Measurements from ENCODE around the gene PRKAA2.

The PRKAA2 gene

GRCh38 chr1:56647106-56647505, 2.0 kb downstream of the PRKAA2 start:
- in situ Hi-C loops (cut with MboI; ENCODE audit: low pct_unique_long_range_greater_than_20kb, low sequenced_read_pairs): no loop called here
- no peak for DNase-seq

DNA sequence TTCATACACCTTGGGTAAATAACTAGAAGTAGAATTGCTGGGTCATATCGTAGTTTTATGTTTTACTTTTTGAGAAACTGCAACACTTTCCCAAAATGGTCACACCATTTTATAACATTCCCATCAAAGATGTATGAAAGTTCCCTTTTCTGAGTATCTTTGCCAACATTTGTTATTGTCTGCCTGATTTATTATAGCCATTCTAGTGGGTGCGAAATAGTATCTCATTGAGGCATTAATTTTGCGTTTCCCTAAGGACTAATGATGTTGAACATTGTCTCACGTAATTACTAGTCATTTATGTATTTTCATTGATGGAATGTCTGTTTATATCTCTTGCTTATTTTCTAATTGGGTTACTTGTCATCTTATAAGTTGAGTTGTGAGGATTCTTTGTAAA, 3.4 kb downstream of the PRKAA2 start:
- in situ Hi-C loops (cut with MboI; ENCODE audit: low pct_unique_long_range_greater_than_20kb, low sequenced_read_pairs): no loop called here
- DNase-seq: no peak

DNA sequence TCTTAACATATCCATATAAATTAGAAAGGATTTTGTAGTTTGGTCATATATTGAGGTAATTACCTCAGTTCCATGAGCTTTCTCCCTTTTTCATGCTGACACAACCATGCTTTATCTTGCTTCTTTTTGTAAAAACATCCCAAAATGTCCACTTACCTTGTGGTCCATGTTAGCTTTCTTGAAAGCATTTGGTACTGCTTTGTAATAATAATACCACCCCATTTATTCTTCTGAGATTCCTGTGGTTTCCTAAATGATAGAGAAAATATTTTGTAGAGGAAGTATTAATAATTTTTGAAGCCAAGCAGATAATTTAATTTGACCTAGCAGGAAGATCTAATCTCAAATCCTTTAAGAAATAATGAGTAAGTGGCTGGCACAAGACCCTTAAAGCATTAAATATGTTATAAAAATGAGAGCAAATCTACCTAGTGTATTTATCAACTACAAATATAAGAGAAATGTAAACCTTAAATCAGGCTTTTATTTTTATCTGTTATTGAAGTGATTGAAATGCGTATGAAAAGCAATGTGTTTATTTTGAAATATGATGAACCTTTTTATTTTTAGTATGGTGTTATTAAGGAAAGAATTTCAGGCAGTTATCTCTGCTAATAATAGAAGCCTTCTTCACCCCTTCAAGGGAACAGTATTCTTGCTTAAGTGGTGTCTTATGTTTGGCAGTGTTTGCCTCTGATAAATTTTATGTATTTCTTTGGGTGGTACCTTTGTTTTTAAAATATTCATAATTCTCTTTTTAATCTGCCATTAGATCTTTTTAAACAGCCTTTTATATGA, 9.2 kb downstream of the PRKAA2 start:
- in situ Hi-C loops (cut with MboI; ENCODE audit: low pct_unique_long_range_greater_than_20kb, low sequenced_read_pairs): no loop called here
- DNase-seq: no peak

DNA sequence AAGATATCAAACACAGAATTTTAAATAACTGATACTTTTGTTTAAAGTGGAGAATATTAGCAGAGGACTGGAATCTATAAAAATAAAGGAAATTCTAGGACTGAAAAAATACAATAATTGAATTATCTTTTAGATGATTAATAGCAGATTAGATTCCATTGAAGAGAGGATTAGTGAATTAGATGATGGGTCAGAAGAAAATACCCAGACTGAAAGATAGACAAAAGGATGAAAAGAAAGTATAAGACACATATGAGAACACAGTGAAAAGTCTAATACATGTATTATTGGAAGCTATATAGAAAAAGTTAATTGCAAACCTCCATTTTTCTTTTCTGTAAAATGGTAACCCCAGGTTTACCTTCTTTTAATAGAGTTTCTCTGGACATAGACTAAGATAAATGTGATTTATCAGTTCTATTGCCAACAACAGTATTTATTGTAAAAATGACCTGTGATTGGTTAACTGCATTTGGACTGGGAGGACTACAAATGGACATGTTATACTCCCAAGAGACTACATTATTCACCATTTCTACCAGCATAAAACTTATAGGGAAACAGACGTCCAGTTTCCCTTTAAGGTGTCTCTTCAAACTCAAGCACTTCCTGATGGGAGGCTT, 11.0 kb downstream of the PRKAA2 start:
- DNase-seq: no peak
- in situ Hi-C loops (cut with MboI; ENCODE audit: low pct_unique_long_range_greater_than_20kb, low sequenced_read_pairs): no loop called here

DNA sequence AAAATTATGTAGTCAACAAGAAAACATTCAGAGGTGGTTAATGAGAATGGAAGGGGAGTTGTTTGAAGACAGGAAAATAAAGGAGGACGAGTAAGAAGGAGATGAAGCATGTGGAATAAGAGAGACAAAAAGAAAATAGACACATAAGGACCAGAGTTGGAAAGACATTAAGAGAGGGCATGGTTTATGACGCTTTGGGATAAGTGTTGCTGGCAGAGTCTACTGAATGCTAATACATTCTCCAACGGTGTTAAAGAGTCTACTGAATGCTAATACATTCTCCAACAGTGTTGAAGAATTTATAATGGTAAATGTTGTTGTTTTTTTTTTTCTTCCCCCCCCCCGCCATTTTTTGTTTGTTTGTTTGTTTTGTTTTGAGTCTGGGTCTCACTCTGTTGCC, 13.1 kb downstream of the PRKAA2 start:
- DNase-seq: no peak
- in situ Hi-C loops (cut with MboI; ENCODE audit: low pct_unique_long_range_greater_than_20kb, low sequenced_read_pairs): no loop called here

- in situ Hi-C loops (cut with MboI; ENCODE audit: low pct_unique_long_range_greater_than_20kb, low sequenced_read_pairs): no loop called here
- no peak for DNase-seq
Observed at GRCh38 chr1:56660293-56660692, 15.2 kb downstream of the PRKAA2 start.

GRCh38 chr1:56663846-56664245, 18.7 kb downstream of the PRKAA2 start:
- in situ Hi-C loops (cut with MboI; ENCODE audit: low pct_unique_long_range_greater_than_20kb, low sequenced_read_pairs): no loop called here
- DNase-seq: no peak

DNA sequence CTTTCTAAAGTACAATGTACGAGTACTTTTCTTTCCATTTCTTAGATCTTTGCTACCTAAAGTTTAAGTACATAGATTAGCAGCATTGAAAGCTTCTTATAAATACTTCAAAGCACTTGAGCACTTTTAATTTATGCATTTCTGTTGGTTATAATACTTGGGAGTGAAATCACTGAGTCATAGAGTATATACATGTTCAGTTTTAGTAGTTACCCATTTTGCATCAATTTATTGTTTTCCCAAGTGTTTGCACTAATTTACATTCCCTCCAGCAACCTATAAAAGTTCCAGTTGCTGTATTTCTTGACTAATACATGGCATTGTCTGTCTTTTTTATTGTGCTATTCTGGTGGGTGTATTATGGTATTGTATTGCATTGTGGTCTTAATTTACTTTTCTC, 20.3 kb downstream of the PRKAA2 start:
- in situ Hi-C loops (cut with MboI; ENCODE audit: low pct_unique_long_range_greater_than_20kb, low sequenced_read_pairs): no loop called here
- DNase-seq: no peak

- in situ Hi-C loops (cut with MboI; ENCODE audit: low pct_unique_long_range_greater_than_20kb, low sequenced_read_pairs): no loop called here
- DNase-seq: no peak
Observed at GRCh38 chr1:56666112-56666608, 21.0 kb downstream of the PRKAA2 start.

DNA sequence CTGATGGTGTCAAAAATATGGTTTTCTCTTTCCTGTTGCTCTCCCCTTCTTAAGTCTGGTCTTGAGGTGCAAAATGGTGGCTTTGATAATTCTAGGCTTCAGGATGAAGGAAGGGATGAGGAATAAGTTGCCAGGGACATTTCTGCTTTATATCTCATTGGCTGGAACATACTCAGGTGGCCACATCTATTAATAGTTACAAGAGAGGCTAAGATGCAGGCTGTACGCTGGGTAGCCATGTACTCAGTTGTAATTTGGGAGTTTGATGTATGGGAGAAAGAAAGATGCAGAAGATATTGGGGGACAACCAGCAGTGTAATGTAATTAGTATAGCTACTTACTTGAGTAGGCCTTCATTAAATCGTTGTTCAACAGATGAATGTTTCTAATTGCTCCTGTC, 25.2 kb downstream of the PRKAA2 start:
- no peak for DNase-seq
- in situ Hi-C loops (cut with MboI; ENCODE audit: low pct_unique_long_range_greater_than_20kb, low sequenced_read_pairs): no loop called here

GRCh38 chr1:56671085-56671484, 26.0 kb downstream of the PRKAA2 start:
- DNase-seq: no peak
- in situ Hi-C loops (cut with MboI; ENCODE audit: low pct_unique_long_range_greater_than_20kb, low sequenced_read_pairs): no loop called here

DNA sequence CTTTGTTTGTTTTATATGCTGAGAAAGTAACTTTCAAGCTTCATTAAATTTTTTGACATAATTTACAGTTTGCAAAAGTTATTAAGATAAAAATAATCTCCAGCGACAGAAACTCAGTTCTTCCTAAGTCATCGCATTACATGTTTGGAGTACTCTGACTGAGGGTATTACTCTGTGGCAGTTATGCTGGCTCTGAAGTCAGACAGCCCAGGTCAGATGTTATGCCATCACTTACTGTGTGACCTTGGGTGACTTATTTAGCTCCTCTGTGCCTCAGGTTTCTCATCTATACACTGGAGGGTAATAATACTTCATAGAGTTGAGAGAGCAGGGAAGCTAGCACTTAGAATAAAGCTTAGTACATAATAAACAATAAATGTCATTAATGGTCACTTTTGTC, 26.4 kb downstream of the PRKAA2 start:
- DNase-seq: no peak
- in situ Hi-C loops (cut with MboI; ENCODE audit: low pct_unique_long_range_greater_than_20kb, low sequenced_read_pairs): no loop called here

- no peak for DNase-seq
- in situ Hi-C loops (cut with MboI; ENCODE audit: low pct_unique_long_range_greater_than_20kb, low sequenced_read_pairs): no loop called here
Observed at GRCh38 chr1:56672579-56672978, 27.5 kb downstream of the PRKAA2 start.

DNA sequence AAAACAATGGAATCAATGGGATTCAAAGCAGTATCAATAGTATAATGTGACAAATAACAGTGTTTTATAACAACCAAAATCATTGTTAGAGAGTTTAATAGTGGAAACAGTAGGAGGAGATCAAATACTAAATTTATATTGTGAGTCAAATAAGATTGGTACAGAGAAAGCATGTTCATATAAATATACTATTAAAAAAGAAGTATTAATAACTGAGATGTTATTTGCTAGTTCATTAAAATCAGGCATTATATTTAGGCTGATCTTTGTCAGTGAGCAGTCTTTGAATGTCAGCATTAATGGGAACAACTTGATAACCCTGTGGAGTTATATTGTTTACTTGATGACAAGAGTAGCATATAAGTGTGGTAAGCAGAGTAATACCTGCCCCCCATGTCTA, 30.6 kb downstream of the PRKAA2 start:
- DNase-seq: no peak
- in situ Hi-C loops (cut with MboI; ENCODE audit: low pct_unique_long_range_greater_than_20kb, low sequenced_read_pairs): no loop called here

GRCh38 chr1:56676571-56677035, 31.5 kb downstream of the PRKAA2 start:
- in situ Hi-C loops (cut with MboI; ENCODE audit: low pct_unique_long_range_greater_than_20kb, low sequenced_read_pairs): no loop called here
- no peak for DNase-seq

DNA sequence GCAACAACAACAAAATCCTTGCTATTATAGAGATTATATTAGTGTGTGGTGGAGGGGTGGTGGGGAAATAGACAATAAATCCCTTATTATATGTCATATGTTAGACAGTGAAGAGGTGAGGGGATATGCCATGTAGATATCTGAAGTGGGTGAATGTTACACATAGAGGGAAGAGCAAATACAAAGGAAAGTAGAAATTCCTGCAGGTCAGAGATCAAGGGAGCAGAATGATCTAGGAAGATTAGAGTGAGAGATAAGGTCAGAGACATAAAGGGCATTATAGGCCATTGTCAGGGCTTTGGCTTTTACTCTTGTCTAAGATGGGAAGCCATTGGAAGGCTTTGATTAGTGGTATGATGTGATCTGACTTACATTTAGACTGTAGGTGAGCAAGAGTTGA, 38.5 kb downstream of the PRKAA2 start:
- no peak for DNase-seq
- in situ Hi-C loops (cut with MboI; ENCODE audit: low pct_unique_long_range_greater_than_20kb, low sequenced_read_pairs): no loop called here

GRCh38 chr1:56686169-56686568, 41.1 kb downstream of the PRKAA2 start:
- in situ Hi-C loops (cut with MboI; ENCODE audit: low pct_unique_long_range_greater_than_20kb, low sequenced_read_pairs): no loop called here
- DNase-seq: no peak

DNA sequence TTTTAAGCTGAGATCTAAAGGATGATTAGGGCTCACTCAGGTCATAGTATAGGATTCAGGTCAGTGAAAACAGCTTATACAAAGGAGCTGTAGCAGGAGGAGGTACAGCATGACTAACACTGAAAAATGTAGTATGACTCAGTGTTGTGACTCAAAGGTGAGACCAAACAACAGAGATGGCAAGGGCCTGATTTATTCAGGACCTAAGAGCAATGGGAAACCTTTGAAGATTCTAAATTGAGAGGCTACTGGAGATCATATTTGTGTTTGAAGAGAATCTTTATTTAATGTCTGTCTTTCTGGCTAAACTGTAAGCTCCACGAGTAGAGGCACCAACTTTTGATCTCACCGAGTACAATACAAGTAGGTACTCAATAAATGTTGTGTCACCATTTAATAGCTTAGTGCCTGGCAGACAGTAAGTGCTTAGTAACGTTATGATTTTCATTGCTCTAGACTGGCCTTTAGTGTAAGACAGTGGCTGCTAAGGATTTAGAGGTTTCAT, 43.5 kb downstream of the PRKAA2 start:
- no peak for DNase-seq
- in situ Hi-C loops (cut with MboI; ENCODE audit: low pct_unique_long_range_greater_than_20kb, low sequenced_read_pairs): no loop called here

GRCh38 chr1:56696663-56697062, 51.5 kb downstream of the PRKAA2 start:
- in situ Hi-C loops (cut with MboI; ENCODE audit: low pct_unique_long_range_greater_than_20kb, low sequenced_read_pairs): no loop called here
- no peak for DNase-seq

DNA sequence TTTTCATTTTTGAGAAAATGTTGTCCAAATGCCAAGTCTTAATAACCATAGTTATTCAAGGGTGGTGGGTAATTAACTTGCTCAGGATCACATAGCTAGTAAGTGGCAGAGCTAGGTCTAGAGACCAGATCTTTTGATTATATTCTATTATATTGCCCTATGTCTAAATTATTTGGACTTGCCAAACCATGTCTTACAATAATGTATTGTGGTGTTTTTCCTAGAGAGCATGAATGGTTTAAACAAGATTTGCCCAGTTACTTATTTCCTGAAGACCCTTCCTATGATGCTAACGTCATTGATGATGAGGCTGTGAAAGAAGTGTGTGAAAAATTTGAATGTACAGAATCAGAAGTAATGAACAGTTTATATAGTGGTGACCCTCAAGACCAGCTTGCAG, 58.6 kb downstream of the PRKAA2 start:
- DNase-seq: no peak
- in situ Hi-C loops (cut with MboI; ENCODE audit: low pct_unique_long_range_greater_than_20kb, low sequenced_read_pairs): no loop called here

DNA sequence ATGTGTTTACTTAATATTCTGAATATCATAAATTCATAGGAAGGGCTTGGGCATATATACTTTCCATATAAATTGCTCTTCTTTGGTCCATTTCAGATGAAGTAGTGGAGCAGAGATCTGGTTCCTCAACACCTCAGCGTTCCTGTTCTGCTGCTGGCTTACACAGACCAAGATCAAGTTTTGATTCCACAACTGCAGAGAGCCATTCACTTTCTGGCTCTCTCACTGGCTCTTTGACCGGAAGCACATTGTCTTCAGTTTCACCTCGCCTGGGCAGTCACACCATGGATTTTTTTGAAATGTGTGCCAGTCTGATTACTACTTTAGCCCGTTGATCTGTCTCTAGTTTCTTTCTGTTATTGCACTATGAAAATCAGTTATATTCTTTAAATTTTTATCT, 62.3 kb downstream of the PRKAA2 start:
- in situ Hi-C loops (cut with MboI; ENCODE audit: low pct_unique_long_range_greater_than_20kb, low sequenced_read_pairs): no loop called here
- no peak for DNase-seq

Data from KBM-7 (cell line).